BJ (cell line): ENCODE data around the gene ARHGAP26. TPM values are rescaled to one million over a fixed set of nuclear protein-coding genes. Genes with fewer than 3 reads are reported as not detected.

Experiments
- CTCF ChIA-PET: fragments of 350-600 bp; formaldehyde crosslinking; extraction: SDS; loops from one replicate; lab custom pipeline; 2021; ENCODE audit warnings: antibody characterized with exemption, inconsistent platforms; lab: Yijun Ruan, JAX
- POLR2A ChIA-PET: fragments of 300-600 bp; sonication (Branson Sonifier 250); formaldehyde crosslinking; extraction: SDS; loops from one replicate; lab custom pipeline; 2021; ENCODE audit warnings: antibody characterized with exemption; lab: Charles Lee
- DNase-seq: peaks from one replicate; pipeline ENCODE4 v3.0.0-alpha.2; 2011; ENCODE audit warnings: low read depth
- H3K27me3 ChIP-seq: 2 replicates; pipeline ENCODE4 v1.6.0; 2011; ENCODE audit warnings: low read length; ENCODE audit not compliant: control insufficient read depth, insufficient read depth
- H3K36me3 ChIP-seq: 2 replicates; pipeline ENCODE4 v1.5.1; 2011; ENCODE audit warnings: low read length; ENCODE audit not compliant: control insufficient read depth, insufficient read depth
- H3K4me3 ChIP-seq: 2 replicates; pipeline ENCODE4 v1.5.1; 2011; ENCODE audit warnings: low read depth, mild to moderate bottlenecking, control low read depth, low read length
- polyA minus RNA-seq: library from RNA; depleted of rRNA, polyadenylated mRNA; stranded (reverse); fragments of >200 nt; gene quantifications from 2 replicates; pipeline ENCODE4 v1.2.3, GENCODE V29; 2011; rRNA and poly(A)+ RNA removed
- polyA plus RNA-seq: library from polyadenylated mRNA; depleted of rRNA; stranded (reverse); fragments of >200 nt; gene quantifications from 2 replicates; pipeline ENCODE4 v1.2.3, GENCODE V29; 2011; rRNA removed
- TF ChIP-seq, protein P1 (sequence below): IDR thresholded peaks from 2 replicates; pipeline ENCODE4 v1.5.1; 2011; ENCODE audit warnings: low read depth, mild to moderate bottlenecking, control low read depth, inconsistent platforms, low read length, moderate library complexity; ENCODE audit not compliant: insufficient read depth

Gene ARHGAP26
- 4.8 TPM in 2 replicates for polyA plus RNA-seq
- polyA minus RNA-seq: 22.8 and 26.4 TPM in 2 replicates

DNA sequence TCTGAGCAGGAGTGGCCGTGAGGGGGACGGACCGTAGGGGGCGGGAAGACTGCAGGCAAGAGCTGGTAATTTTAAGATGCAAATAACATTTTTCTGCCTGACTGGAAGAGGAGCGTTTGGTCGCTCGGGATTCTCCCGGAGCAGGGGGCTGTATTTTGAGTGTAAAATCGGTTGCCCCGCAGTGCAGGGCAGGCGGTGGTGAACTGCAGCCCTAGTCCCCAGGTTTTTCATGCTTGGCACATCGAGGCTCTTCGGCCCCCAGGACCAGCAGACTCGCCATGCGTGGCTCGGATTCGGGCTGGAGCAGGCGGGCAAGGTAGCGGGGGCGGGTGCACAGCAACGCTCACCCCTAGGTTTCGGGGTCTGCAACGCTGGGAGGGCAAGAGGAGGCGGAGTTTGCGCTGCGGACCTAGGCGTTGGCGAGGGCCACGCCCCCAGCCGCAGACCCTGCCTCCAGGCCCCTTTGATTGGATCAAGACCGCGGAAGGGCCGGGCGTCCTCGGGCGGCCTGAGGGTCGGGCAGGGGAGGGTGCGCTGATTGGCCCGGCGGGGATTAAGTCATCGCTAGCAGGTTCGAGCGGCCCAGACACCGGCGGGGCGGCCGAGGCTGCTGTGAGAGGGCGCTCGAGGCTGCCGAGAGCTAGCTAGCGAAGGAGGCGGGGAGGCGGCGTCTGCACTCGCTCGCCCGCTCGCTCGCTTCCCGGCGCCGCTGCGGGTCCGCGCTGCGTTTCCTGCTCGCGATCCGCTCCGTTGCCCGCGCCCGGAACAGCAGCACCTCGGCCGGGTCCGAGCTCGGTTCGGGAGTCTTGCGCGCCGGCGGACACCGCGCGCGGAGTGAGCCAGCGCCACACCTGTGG, at the start of gene ARHGAP26:
TSS of gene ARHGAP26 (plus strand) at position 585 of the 857 bp plus-strand sequence. CDS start 385 bp downstream, outside the sequence.
- Histone ChIP-seq H3K27me3 (0 out of 2 replicates have a peak, but pooled peaks cover 7% of the 10 kb centered on the region), H3K36me3 (no peaks in the 10 kb centered on the region), H3K4me3 (peak within 1 kb of the TSS; percentile 65)
- CTCF ChIA-PET: interaction anchor here (0.7 to 4.7 kb wide), 13 partner anchors 8 to 119 kb away, joined by 3 to 23 read pairs (median 5); no protein-coding TSS in a partner anchor
- POLR2A ChIA-PET: no interaction called here
- DNase-seq: peak; percentile 67
- TF ChIP-seq, protein P1, sequence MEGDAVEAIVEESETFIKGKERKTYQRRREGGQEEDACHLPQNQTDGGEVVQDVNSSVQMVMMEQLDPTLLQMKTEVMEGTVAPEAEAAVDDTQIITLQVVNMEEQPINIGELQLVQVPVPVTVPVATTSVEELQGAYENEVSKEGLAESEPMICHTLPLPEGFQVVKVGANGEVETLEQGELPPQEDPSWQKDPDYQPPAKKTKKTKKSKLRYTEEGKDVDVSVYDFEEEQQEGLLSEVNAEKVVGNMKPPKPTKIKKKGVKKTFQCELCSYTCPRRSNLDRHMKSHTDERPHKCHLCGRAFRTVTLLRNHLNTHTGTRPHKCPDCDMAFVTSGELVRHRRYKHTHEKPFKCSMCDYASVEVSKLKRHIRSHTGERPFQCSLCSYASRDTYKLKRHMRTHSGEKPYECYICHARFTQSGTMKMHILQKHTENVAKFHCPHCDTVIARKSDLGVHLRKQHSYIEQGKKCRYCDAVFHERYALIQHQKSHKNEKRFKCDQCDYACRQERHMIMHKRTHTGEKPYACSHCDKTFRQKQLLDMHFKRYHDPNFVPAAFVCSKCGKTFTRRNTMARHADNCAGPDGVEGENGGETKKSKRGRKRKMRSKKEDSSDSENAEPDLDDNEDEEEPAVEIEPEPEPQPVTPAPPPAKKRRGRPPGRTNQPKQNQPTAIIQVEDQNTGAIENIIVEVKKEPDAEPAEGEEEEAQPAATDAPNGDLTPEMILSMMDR: peak; percentile 47

GRCh38 chr5:142720641-142721271, 49.4 kb upstream of the ARHGAP26 start:
- no peak overlapping the region for H3K4me3 ChIP-seq
- TF ChIP-seq, protein P1: no peak
- POLR2A ChIA-PET: no interaction called here
- no peaks in the 10 kb centered on the region for H3K27me3 ChIP-seq
- CTCF ChIA-PET: interaction anchor here (1.2 to 30.6 kb wide), 5 partner anchors 8 to 159 kb away, joined by 3 to 1105 read pairs (median 5); no protein-coding TSS in a partner anchor
- no peaks in the 10 kb centered on the region for H3K36me3 ChIP-seq
- no peak for DNase-seq

- DNase-seq: no peak
Measured at GRCh38 chr5:142722146-142722545, 48.0 kb upstream of the ARHGAP26 start.

DNA sequence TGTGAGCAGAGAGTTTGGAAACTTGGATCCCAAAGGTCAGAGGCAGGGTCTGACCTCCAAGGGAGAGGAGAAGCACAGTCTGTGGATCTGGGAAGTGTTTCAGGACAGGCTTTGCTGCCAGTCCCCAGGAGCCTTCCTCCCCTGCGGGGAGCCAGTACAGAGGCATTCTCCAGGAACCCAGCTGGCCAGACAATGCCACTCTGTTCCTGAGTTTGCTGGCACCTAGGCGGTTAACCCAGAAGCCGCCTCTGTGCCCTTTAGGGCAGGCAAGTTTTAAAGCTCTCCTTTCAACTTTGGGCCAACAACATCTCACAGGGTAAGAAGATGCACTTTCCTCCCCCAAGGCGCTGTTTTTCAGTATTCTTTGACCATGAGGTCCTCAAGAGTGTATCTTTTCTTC, 47.3 kb upstream of the ARHGAP26 start:
- POLR2A ChIA-PET: no interaction called here

More at GRCh38 chr5:142722146-142722545, 48.0 kb upstream of the ARHGAP26 start:
- CTCF ChIA-PET: interaction anchor here (1.2 to 30.6 kb wide), 4 partner anchors 9 to 157 kb away, joined by 5 to 1105 read pairs (median 18); no protein-coding TSS in a partner anchor
- no peaks in the 10 kb centered on the region for H3K27me3 ChIP-seq
- no peaks in the 10 kb centered on the region for H3K36me3 ChIP-seq
- POLR2A ChIA-PET: no interaction called here
- H3K4me3 ChIP-seq: no peak overlapping the region
- TF ChIP-seq, protein P1: no peak

More for the DNA sequence above, 47.3 kb upstream of the ARHGAP26 start:
- TF ChIP-seq, protein P1: no peak
- H3K36me3 ChIP-seq: no peaks in the 10 kb centered on the region
- CTCF ChIA-PET: interaction anchor here (2.1 to 30.6 kb wide), 3 partner anchors 10 to 157 kb away, joined by 5 to 1105 read pairs (median 30); no protein-coding TSS in a partner anchor
- no peak overlapping the region for H3K4me3 ChIP-seq
- no peak for DNase-seq
- no peaks in the 10 kb centered on the region for H3K27me3 ChIP-seq
